HCT116 (cell line): ENCODE data around the gene NFKBIL1. TPM values are rescaled to one million over a fixed set of nuclear protein-coding genes. Genes with fewer than 3 reads are reported as not detected.

Experiments used
- ATAC-seq: fragments of 200-7000 bp; cut with Tn5 transposase; 2 replicates; pipeline ENCODE4 v1.9.1; 2020; ENCODE audit warnings: mild to moderate bottlenecking, moderate library complexity
- BruUV-seq: library from RNA; stranded (reverse); fragments of 400-500 nt; replicated peaks from 2 replicates; lab custom pipeline; 2021; lab: Mats Ljungman, UMichigan
- CTCF ChIA-PET: fragments of 300-600 bp; sonication (Branson Sonifier 250); formaldehyde crosslinking; loops from one replicate; lab custom pipeline; 2021; ENCODE audit warnings: antibody characterized with exemption; lab: Charles Lee
- POLR2A ChIA-PET: fragments of 300-600, 350-600 bp; sonication (Branson Sonifier 250); formaldehyde crosslinking; loops from one replicate; lab custom pipeline; 2021; ENCODE audit warnings: antibody characterized with exemption; lab: Charles Lee
- RAD21 ChIA-PET, 2 experiments: fragments of 300-600 bp; sonication (Branson Sonifier 250); formaldehyde crosslinking; loops; one replicate each; lab custom pipeline; 2023; ENCODE audit warnings: low total read pairs in 2 of 2; ENCODE audit not compliant: uncharacterized antibody in 2 of 2, unreplicated experiment in 2 of 2, low non-redundant PET in 1 of 2; lab: Charles Lee
- DNase-seq: peaks from one replicate; pipeline ENCODE4 v3.0.0-alpha.2; 2010; ENCODE audit warnings: low read depth, low spot score
- H2AFZ ChIP-seq: fragments of 200-600 bp; shearing (Covaris generic), sonication (generic); 2 replicates; pipeline ENCODE4 v1.6.1; 2017; ENCODE audit warnings: low read depth, mixed run types, mixed read lengths, antibody characterized with exemption, low read length; ENCODE audit not compliant: poor library complexity, severe bottlenecking
- H3K27ac ChIP-seq: 2 replicates; pipeline ENCODE4 v1.5.1; 2012; ENCODE audit warnings: low read depth, low read length
- H3K27me3 ChIP-seq: fragments of 200-600 bp; sonication (generic); 2 replicates; pipeline ENCODE4 v1.6.1; 2016; ENCODE audit warnings: mixed run types, low read length, mixed read lengths; ENCODE audit not compliant: insufficient read depth
- H3K36me3 ChIP-seq, 2 experiments: fragments of 200-500 bp in 1 of 2; fragments of 200-600 bp in 1 of 2; sonication (Bioruptor generic) in 1 of 2; sonication (generic) in 1 of 2; 2 replicates each; pipeline versions ENCODE4 v1.5.1 to v1.6.1; 2014 to 2016; ENCODE audit warnings: low read length in 2 of 2, inconsistent platforms in 1 of 2, mixed read lengths in 1 of 2, mixed run types in 1 of 2; ENCODE audit not compliant: insufficient read depth in 2 of 2, control insufficient read depth in 1 of 2
- H3K4me1 ChIP-seq, 2 experiments: fragments of 200-600 bp in 1 of 2; sonication (generic) in 1 of 2; 2 replicates each; pipeline versions ENCODE4 v1.5.1 to v1.6.1; 2012 to 2017; ENCODE audit warnings: low read length in 2 of 2, inconsistent platforms in 1 of 2, mild to moderate bottlenecking in 1 of 2, mixed read lengths in 1 of 2, mixed run types in 1 of 2, moderate library complexity in 1 of 2; ENCODE audit not compliant: insufficient read depth in 2 of 2, control insufficient read depth in 1 of 2
- H3K4me2 ChIP-seq: fragments of 200-600 bp; sonication (generic); 2 replicates; pipeline ENCODE4 v1.6.1; 2017; ENCODE audit warnings: mixed run types, low read length, mixed read lengths
- H3K4me3 ChIP-seq, 2 experiments: fragments of 200-600 bp in 1 of 2; sonication (generic) in 1 of 2; replicated peaks in 1 of 2; 2 replicates each; pipeline ENCODE4 v1.5.1; 2011 to 2016; ENCODE audit warnings: low read length in 2 of 2, control low read depth in 1 of 2, low read depth in 1 of 2, mild to moderate bottlenecking in 1 of 2, mixed read lengths in 1 of 2, mixed run types in 1 of 2
- H3K79me2 ChIP-seq: fragments of 200-600 bp; sonication (generic); 2 replicates; pipeline ENCODE4 v1.6.1; 2017; ENCODE audit warnings: mild to moderate bottlenecking, mixed run types, low read length, moderate library complexity, mixed read lengths; ENCODE audit not compliant: insufficient read depth
- H3K9ac ChIP-seq: fragments of 200-600 bp; sonication (generic); 2 replicates; pipeline ENCODE4 v1.6.1; 2016; ENCODE audit warnings: low read length, mixed read lengths
- H3K9me2 ChIP-seq: fragments of 200-600 bp; sonication (generic), shearing (Covaris generic); 2 replicates; pipeline ENCODE4 v1.6.1; 2017; ENCODE audit warnings: mixed run types, mild to moderate bottlenecking, moderate library complexity; ENCODE audit not compliant: insufficient read depth
- H3K9me3 ChIP-seq, 2 experiments: fragments of 200-500 bp in 1 of 2; fragments of 200-600 bp in 1 of 2; sonication (Bioruptor generic) in 1 of 2; sonication (generic) in 1 of 2; 2 replicates each; pipeline ENCODE4 v1.6.1; 2014 to 2017; ENCODE audit warnings: low read length in 2 of 2, mixed read lengths in 2 of 2, inconsistent platforms in 1 of 2, low read depth in 1 of 2, mild to moderate bottlenecking in 1 of 2, mixed run types in 1 of 2, moderate library complexity in 1 of 2; ENCODE audit not compliant: control insufficient read depth in 1 of 2, insufficient read depth in 1 of 2
- H4K20me1 ChIP-seq: fragments of 200-600 bp; sonication (generic), shearing (Covaris generic); 2 replicates; pipeline ENCODE4 v1.6.1; 2017; ENCODE audit warnings: mixed run types, mild to moderate bottlenecking, moderate library complexity; ENCODE audit not compliant: insufficient read depth
- ATF3 ChIP-seq: IDR thresholded peaks from 2 replicates; pipeline ENCODE4 v1.6.1; 2012
- CTCF ChIP-seq, 3 experiments: fragments of 200-600 bp in 1 of 3; sonication (generic) in 1 of 3; IDR thresholded peaks in 2 of 3; conservative IDR thresholded peaks in 1 of 3; 2 replicates each; pipeline ENCODE4 v1.5.1; 2012 to 2017; ENCODE audit warnings: low read depth in 2 of 3, low read length in 2 of 3, antibody characterized with exemption in 1 of 3, borderline replicate concordance in 1 of 3, control low read depth in 1 of 3, mild to moderate bottlenecking in 1 of 3, mixed read lengths in 1 of 3, mixed run types in 1 of 3, moderate library complexity in 1 of 3; ENCODE audit not compliant: insufficient read depth in 1 of 3
- FOSL1 ChIP-seq: IDR thresholded peaks from 2 replicates; pipeline ENCODE4 v1.6.1; 2012; ENCODE audit warnings: low read depth
- SIN3A ChIP-seq: IDR thresholded peaks from 2 replicates; pipeline ENCODE4 v1.6.1; 2012; ENCODE audit warnings: low read depth
- SP1 ChIP-seq: IDR thresholded peaks from 2 replicates; pipeline ENCODE4 v1.6.1; 2012; ENCODE audit warnings: low read depth
- TCF7L2 ChIP-seq: IDR thresholded peaks from 2 replicates; pipeline ENCODE4 v1.7.0; 2011; ENCODE audit warnings: borderline replicate concordance, inconsistent platforms; ENCODE audit not compliant: insufficient read depth, insufficient read length; ENCODE audit errors: extremely low read depth
- ZNF274 ChIP-seq: fragments of 200-500 bp; sonication (Bioruptor generic); IDR thresholded peaks from 2 replicates; pipeline ENCODE4 v1.6.1; 2014; ENCODE audit warnings: mild to moderate bottlenecking, low read depth, low read length, inconsistent platforms
- intact Hi-C: fragments of 100-400 bp; cut with micrococcal nuclease; formaldehyde crosslinking; loops from 2 replicates; pipeline ENCODE4 v1.10.0; 2022
- total RNA-seq: library from RNA; stranded (reverse); gene quantifications from one replicate; pipeline ENCODE4 v1.2.1, GENCODE V29; 2021; ENCODE audit not compliant: unreplicated experiment
- TF ChIP-seq, protein P1 (sequence below): IDR thresholded peaks from 2 replicates; pipeline ENCODE4 v1.6.1; 2011; ENCODE audit warnings: mild to moderate bottlenecking, low read length, moderate library complexity; ENCODE audit not compliant: insufficient replicate concordance; ENCODE audit errors: extremely low read depth
- TF ChIP-seq, protein P2 (sequence below): IDR thresholded peaks from 2 replicates; pipeline ENCODE4 v1.6.1; 2012

NFKBIL1 gene
- total RNA-seq, 1 experiment from 2014 or later: 26.6 TPM

GRCh38 chr6:31569861-31570536 lies 22.6 kb downstream of the NFKBIL1 start:
- ChIA-PET POLR2A (no interaction called here), CTCF (interaction anchor here (0.7 to 1.9 kb wide), 4 partner anchors 10 to 27 kb away, joined by 3 to 4 read pairs (median 4); partner anchors contain the start of gene LTB)

DNA sequence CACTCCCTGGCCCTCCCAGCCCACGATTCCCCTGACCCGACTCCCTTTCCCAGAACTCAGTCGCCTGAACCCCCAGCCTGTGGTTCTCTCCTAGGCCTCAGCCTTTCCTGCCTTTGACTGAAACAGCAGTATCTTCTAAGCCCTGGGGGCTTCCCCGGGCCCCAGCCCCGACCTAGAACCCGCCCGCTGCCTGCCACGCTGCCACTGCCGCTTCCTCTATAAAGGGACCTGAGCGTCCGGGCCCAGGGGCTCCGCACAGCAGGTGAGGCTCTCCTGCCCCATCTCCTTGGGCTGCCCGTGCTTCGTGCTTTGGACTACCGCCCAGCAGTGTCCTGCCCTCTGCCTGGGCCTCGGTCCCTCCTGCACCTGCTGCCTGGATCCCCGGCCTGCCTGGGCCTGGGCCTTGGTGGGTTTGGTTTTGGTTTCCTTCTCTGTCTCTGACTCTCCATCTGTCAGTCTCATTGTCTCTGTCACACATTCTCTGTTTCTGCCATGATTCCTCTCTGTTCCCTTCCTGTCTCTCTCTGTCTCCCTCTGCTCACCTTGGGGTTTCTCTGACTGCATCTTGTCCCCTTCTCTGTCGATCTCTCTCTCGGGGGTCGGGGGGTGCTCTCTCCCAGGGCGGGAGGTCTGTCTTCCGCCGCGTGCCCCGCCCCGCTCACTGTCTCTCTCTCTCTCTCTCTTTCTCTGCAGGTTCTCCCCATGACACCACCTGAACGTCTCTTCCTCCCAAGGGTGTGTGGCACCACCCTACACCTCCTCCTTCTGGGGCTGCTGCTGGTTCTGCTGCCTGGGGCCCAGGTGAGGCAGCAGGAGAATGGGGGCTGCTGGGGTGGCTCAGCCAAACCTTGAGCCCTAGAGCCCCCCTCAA lies 24.9 kb downstream of the NFKBIL1 start, which contains the start of gene LTA:
TSS of gene LTA (plus strand) at position 249 of the 871 bp plus-strand sequence. CDS start at position 703, 454 bp downstream.
- no peaks in the 10 kb centered on the region for H3K79me2 ChIP-seq
- POLR2A ChIA-PET: no interaction called here
- no peaks in the 10 kb centered on the region for H3K9me2 ChIP-seq
- no peak within 1 kb of the TSS for H3K9ac ChIP-seq
- CTCF ChIA-PET: interaction anchor here (1.9 kb wide), 1 partner anchor 9 kb away, joined by 4 read pairs; no protein-coding TSS in a partner anchor
- no peaks in the 10 kb centered on the region for H3K36me3 ChIP-seq
- no peak for DNase-seq
- ATAC-seq: no peak
- H3K9me3 ChIP-seq: no peaks in the 10 kb centered on the region
- no peaks in the 10 kb centered on the region for H4K20me1 ChIP-seq
- no peak within 1 kb of the TSS for H3K4me2 ChIP-seq
- RAD21 ChIA-PET: no interaction called here
- 0 out of 4 replicates have a peak, but pooled peaks cover 0 to 3% of the 10 kb centered on the region in 2 experiments for H3K4me1 ChIP-seq
- H2AFZ ChIP-seq: no peak within 1 kb of the TSS
- no peak within 1 kb of the TSS for H3K4me3 ChIP-seq
- intact Hi-C loops: no loop called here
- no peak within 1 kb of the TSS for H3K27ac ChIP-seq
- no TSS peak for BruUV-seq
- H3K27me3 ChIP-seq: no peaks in the 10 kb centered on the region
- TF ChIP-seq FOSL1: no peak
- TF ChIP-seq CTCF (IDR thresholded peaks at IDR 0.05 in 2 of 3, conservative IDR thresholded peaks at IDR 0.05 in 1 of 3; ENCODE audit: borderline replicate concordance in 1 of 3, insufficient read depth in 1 of 3, low read depth in 2 of 3, low read length in 2 of 3): no peak
- TF ChIP-seq TCF7L2: no peak
- TF ChIP-seq SP1: no peak
- TF ChIP-seq, protein P1, sequence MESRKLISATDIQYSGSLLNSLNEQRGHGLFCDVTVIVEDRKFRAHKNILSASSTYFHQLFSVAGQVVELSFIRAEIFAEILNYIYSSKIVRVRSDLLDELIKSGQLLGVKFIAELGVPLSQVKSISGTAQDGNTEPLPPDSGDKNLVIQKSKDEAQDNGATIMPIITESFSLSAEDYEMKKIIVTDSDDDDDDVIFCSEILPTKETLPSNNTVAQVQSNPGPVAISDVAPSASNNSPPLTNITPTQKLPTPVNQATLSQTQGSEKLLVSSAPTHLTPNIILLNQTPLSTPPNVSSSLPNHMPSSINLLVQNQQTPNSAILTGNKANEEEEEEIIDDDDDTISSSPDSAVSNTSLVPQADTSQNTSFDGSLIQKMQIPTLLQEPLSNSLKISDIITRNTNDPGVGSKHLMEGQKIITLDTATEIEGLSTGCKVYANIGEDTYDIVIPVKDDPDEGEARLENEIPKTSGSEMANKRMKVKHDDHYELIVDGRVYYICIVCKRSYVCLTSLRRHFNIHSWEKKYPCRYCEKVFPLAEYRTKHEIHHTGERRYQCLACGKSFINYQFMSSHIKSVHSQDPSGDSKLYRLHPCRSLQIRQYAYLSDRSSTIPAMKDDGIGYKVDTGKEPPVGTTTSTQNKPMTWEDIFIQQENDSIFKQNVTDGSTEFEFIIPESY: no peak
- no peak for TF ChIP-seq ZNF274
- TF ChIP-seq SIN3A: no peak
- no peak for TF ChIP-seq ATF3
- TF ChIP-seq, protein P2, sequence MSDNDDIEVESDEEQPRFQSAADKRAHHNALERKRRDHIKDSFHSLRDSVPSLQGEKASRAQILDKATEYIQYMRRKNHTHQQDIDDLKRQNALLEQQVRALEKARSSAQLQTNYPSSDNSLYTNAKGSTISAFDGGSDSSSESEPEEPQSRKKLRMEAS: no peak

More at GRCh38 chr6:31569861-31570536, 22.6 kb downstream of the NFKBIL1 start:
- Histone ChIP-seq H3K4me3 (no peak overlapping the region), H3K9me2 (no peaks in the 10 kb centered on the region), H3K27ac (no peak overlapping the region), H4K20me1 (no peaks in the 10 kb centered on the region)
- no peak for TF ChIP-seq ATF3
- TF ChIP-seq, all 23 proteins: peak for 0
- DNase-seq: no peak
- Histone ChIP-seq H3K9me3 (no peaks in the 10 kb centered on the region), H2AFZ (no peak overlapping the region), H3K27me3 (no peaks in the 10 kb centered on the region), H3K36me3 (no peaks in the 10 kb centered on the region), H3K4me2 (no peak overlapping the region), H3K79me2 (no peaks in the 10 kb centered on the region), H3K4me1 (0 out of 4 replicates have a peak, but pooled peaks cover 0 to 3% of the 10 kb centered on the region in 2 experiments), H3K9ac (no peak overlapping the region)
- RAD21 ChIA-PET: no interaction called here
- BruUV-seq: no TSS peak
- intact Hi-C loops: no loop called here
- ATAC-seq: no peak
